Endodermal cell (in vitro differentiated cells): ENCODE data around the gene FLG2. TPM values are rescaled to one million over a fixed set of nuclear protein-coding genes. Genes with fewer than 3 reads are reported as not detected.

Experiments used
- DNase-seq: peaks from one replicate; pipeline ENCODE4 v3.0.0-alpha.2; 2017
- H3K27ac ChIP-seq: 2 replicates; pipeline ENCODE4 v1.5.1; 2013; ENCODE audit warnings: mild to moderate bottlenecking, low read depth, low read length, moderate library complexity
- H3K27me3 ChIP-seq: 2 replicates; pipeline ENCODE4 v1.6.1; 2013; ENCODE audit warnings: mild to moderate bottlenecking, low read length, moderate library complexity; ENCODE audit not compliant: insufficient read depth, control insufficient read depth, poor library complexity, severe bottlenecking
- H3K36me3 ChIP-seq: 2 replicates; pipeline ENCODE4 v1.7.0; 2013; ENCODE audit warnings: mild to moderate bottlenecking, low read length, moderate library complexity; ENCODE audit not compliant: control insufficient read depth, insufficient read depth
- H3K4me1 ChIP-seq: one replicate; pipeline ENCODE4 v1.7.0; 2013; ENCODE audit warnings: low read length; ENCODE audit not compliant: control insufficient read depth, insufficient read depth
- H3K4me3 ChIP-seq: 2 replicates; pipeline ENCODE4 v1.5.1; 2013; ENCODE audit warnings: mild to moderate bottlenecking, low read length, moderate library complexity
- H3K9ac ChIP-seq: 2 replicates; pipeline ENCODE4 v1.6.1; 2013; ENCODE audit warnings: mild to moderate bottlenecking, low read length, moderate library complexity; ENCODE audit not compliant: poor library complexity, severe bottlenecking; ENCODE audit errors: extremely low read depth
- H3K9me3 ChIP-seq: 2 replicates; pipeline ENCODE4 v1.6.1; 2013; ENCODE audit warnings: mild to moderate bottlenecking, low read length, moderate library complexity; ENCODE audit not compliant: control insufficient read depth
- H3K27ac Mint-ChIP-seq: 2 replicates; pipeline ENCODE4 v1.8.0; 2020; ENCODE audit warnings: mixed read lengths
- H3K27me3 Mint-ChIP-seq: 2 replicates; pipeline ENCODE4 v1.8.0; 2021; ENCODE audit warnings: mild to moderate bottlenecking, mixed read lengths; ENCODE audit not compliant: insufficient read depth
- H3K36me3 Mint-ChIP-seq: 2 replicates; pipeline ENCODE4 v1.8.0; 2020; ENCODE audit warnings: low read depth, mixed read lengths
- H3K4me1 Mint-ChIP-seq: 2 replicates; pipeline ENCODE4 v1.8.0; 2020; ENCODE audit warnings: mixed read lengths
- H3K4me3 Mint-ChIP-seq: 2 replicates; pipeline ENCODE4 v1.8.0; 2020; ENCODE audit warnings: mild to moderate bottlenecking, moderate library complexity, mixed read lengths
- H3K9me3 Mint-ChIP-seq: 2 replicates; pipeline ENCODE4 v1.8.0; 2020; ENCODE audit warnings: mild to moderate bottlenecking, mixed read lengths
- WGBS, 2 experiments: methylation state at CpG; one replicate each; pipeline versions ENCODE4 v1.1.5 to v1.1.7; 2013; ENCODE audit warnings: missing lambda C conversion rate in 2 of 2, mixed read lengths in 1 of 2; ENCODE audit not compliant: insufficient coverage in 1 of 2, insufficient read length in 1 of 2; 5-methylcytosine and 5-hydroxymethylcytosine counted together
- total RNA-seq, 2 donors: library from RNA; stranded (reverse); fragmentation: NEBNext Ultra II Directional in 1 of 2; extraction: Animal tissue kit (Norgen Biotek cat#: 25700) in 1 of 2; gene quantifications; 2 replicates in 1 of 2; 3 replicates in 1 of 2; pipeline ENCODE4 v1.2.1, GENCODE V29; 2021
- TF ChIP-seq, protein P1 (sequence below): fragments of 200-600 bp; sonication (generic); conservative IDR thresholded peaks from 2 replicates; pipeline ENCODE4 v1.5.0; 2021; ENCODE audit warnings: antibody characterized with exemption, mild to moderate bottlenecking

Gene FLG2
- total RNA-seq, 2 donors from 2014 or later: not detected

DNA sequence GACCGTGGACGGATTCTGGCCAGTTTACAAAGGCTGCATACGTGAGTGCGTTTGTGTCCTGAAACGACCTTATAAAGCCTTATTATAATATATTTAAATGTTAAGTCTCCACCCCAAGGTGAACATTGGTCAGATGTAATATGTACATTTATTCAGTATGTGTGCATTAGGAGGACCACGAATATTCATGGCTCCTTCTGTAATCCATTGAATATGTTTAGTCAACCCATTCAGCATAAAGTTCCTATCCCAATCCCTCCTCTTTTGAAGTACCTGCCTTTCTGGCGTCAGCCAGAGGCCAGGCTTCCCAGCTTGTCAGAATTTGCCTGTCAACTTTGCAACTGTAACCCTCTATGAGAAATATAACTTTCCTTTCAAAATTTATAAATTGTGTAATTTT lies 24.4 kb downstream of the FLG2 start:
- no peaks in the 10 kb centered on the region for H3K36me3 ChIP-seq
- H3K27ac Mint-ChIP-seq: no peak overlapping the region
- H3K9me3 ChIP-seq: peaks cover 55% of the 10 kb centered on the region
- H3K4me3 ChIP-seq: no peak overlapping the region
- H3K9me3 Mint-ChIP-seq: peaks cover 61% of the 10 kb centered on the region
- H3K4me3 Mint-ChIP-seq: no peak overlapping the region
- no peaks in the 10 kb centered on the region for H3K4me1 ChIP-seq
- H3K36me3 Mint-ChIP-seq: no peaks in the 10 kb centered on the region
- 17 to 51% methylated on average over 1 to 7 of the region's 7 CpGs for WGBS, 2 experiments
- H3K27me3 Mint-ChIP-seq: no peaks in the 10 kb centered on the region
- DNase-seq: no peak
- H3K4me1 Mint-ChIP-seq: no peaks in the 10 kb centered on the region
- TF ChIP-seq, protein P1, sequence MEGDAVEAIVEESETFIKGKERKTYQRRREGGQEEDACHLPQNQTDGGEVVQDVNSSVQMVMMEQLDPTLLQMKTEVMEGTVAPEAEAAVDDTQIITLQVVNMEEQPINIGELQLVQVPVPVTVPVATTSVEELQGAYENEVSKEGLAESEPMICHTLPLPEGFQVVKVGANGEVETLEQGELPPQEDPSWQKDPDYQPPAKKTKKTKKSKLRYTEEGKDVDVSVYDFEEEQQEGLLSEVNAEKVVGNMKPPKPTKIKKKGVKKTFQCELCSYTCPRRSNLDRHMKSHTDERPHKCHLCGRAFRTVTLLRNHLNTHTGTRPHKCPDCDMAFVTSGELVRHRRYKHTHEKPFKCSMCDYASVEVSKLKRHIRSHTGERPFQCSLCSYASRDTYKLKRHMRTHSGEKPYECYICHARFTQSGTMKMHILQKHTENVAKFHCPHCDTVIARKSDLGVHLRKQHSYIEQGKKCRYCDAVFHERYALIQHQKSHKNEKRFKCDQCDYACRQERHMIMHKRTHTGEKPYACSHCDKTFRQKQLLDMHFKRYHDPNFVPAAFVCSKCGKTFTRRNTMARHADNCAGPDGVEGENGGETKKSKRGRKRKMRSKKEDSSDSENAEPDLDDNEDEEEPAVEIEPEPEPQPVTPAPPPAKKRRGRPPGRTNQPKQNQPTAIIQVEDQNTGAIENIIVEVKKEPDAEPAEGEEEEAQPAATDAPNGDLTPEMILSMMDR: no peak
- H3K27ac ChIP-seq: no peak overlapping the region
- H3K9ac ChIP-seq: no peak overlapping the region
- no peaks in the 10 kb centered on the region for H3K27me3 ChIP-seq

DNA sequence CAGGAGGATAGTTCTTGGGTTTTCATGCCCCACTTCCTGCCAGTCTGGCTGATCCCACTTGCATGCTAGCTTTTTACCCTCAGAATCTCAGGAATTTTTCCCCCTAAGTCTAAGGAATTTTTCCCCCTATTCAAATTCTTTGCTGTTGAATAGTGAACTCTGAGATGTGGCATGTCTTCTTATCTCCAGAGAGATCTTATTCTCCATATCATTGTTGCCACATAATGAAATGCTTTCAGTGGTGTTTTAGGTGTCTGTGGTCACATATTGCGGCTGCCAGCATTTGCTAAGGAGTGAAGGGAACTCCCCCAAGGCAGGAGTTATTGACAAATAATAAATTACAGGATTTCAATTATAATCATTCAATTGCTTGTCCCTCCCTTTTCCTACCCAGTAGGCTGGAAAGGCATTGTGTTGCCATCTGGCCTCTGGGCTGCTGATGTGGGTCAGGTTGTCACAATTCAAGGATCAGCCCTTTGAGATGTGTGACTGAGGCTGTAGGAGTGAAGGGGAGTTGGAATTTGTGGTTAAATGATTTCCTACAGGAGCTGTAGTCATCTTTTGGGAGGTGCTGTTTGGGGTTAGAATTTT lies 30.9 kb downstream of the FLG2 start:
- Histone ChIP-seq H3K27me3 (no peaks in the 10 kb centered on the region), H3K9me3 (peaks cover 78% of the 10 kb centered on the region), H3K9ac (no peak overlapping the region), H3K36me3 (no peaks in the 10 kb centered on the region), H3K27ac (no peak overlapping the region), H3K4me1 (no peaks in the 10 kb centered on the region), H3K4me3 (no peak overlapping the region)
- WGBS, 2 experiments: 60% methylated on average over 1 of the region's 1 CpG; no CpG with 5 or more reads in 1 of the 2 experiments
- H3K27me3 Mint-ChIP-seq: no peaks in the 10 kb centered on the region
- TF ChIP-seq, protein P1: no peak
- peaks cover 47% of the 10 kb centered on the region for H3K9me3 Mint-ChIP-seq
- H3K36me3 Mint-ChIP-seq: no peaks in the 10 kb centered on the region
- no peak overlapping the region for H3K27ac Mint-ChIP-seq
- no peaks in the 10 kb centered on the region for H3K4me1 Mint-ChIP-seq
- H3K4me3 Mint-ChIP-seq: no peak overlapping the region
- no peak for DNase-seq

DNA sequence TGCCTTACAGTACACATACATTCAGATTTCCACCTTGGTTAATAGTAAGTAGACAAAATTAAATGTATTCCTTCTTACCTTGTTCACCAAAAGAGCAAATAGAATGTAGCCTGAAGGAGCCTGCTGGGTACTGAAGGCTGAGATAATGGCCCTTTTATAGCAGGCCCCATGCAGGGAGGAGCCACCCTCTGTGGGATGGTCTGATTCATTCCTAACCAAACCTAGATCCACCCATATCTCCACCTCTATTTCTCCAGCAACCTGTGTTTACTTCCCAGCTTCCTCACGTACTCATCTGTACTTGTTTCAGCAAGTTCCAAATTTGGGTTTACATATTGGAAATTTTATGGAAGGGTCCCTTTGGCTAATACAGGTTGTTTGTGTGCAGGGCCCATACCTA lies 34.7 kb downstream of the FLG2 start, which contains the start of gene FLG:
Gene FLG, minus strand, starts transcription at position 129 of the 400 bp plus-strand sequence. CDS start 9,783 bp downstream, outside the sequence.
- Histone ChIP-seq H3K9me3 (peaks cover 80% of the 10 kb centered on the region), H3K4me1 (no peaks in the 10 kb centered on the region), H3K9ac (no peak within 1 kb of the TSS), H3K36me3 (no peaks in the 10 kb centered on the region), H3K27ac (no peak within 1 kb of the TSS), H3K4me3 (no peak within 1 kb of the TSS), H3K27me3 (no peaks in the 10 kb centered on the region)
- H3K27ac Mint-ChIP-seq: no peak within 1 kb of the TSS
- H3K36me3 Mint-ChIP-seq: no peaks in the 10 kb centered on the region
- H3K9me3 Mint-ChIP-seq: peaks cover 42% of the 10 kb centered on the region
- no peaks in the 10 kb centered on the region for H3K27me3 Mint-ChIP-seq
- H3K4me1 Mint-ChIP-seq: no peaks in the 10 kb centered on the region
- H3K4me3 Mint-ChIP-seq: no peak within 1 kb of the TSS
- TF ChIP-seq, protein P1: no peak
- DNase-seq: no peak
- 50% methylated on average over 1 of the region's 1 CpG; no CpG with 5 or more reads in 1 of the 2 experiments for WGBS, 2 experiments
